Fibroblast of villous mesenchyme (primary cell): Measurements from ENCODE around the gene AVEN. TPM values are rescaled to one million over a fixed set of nuclear protein-coding genes. Genes with fewer than 3 reads are reported as not detected.

Experiments
- DNase-seq: peaks from one replicate; pipeline ENCODE4 v3.0.0-alpha.2; 2010; ENCODE audit warnings: low read depth
- H3K4me3 ChIP-seq: 2 replicates; pipeline ENCODE4 v1.5.1; 2011; ENCODE audit warnings: low read depth, mild to moderate bottlenecking, low read length
- total RNA-seq: library from RNA; depleted of rRNA; stranded (reverse); fragments of >200 nt; gene quantifications from 2 replicates; pipeline ENCODE4 v1.2.3, GENCODE V29; 2012
- TF ChIP-seq, protein P1 (sequence below): IDR thresholded peaks from 2 replicates; pipeline ENCODE4 v1.5.1; 2012; ENCODE audit warnings: low read depth, mild to moderate bottlenecking, low read length; ENCODE audit not compliant: insufficient read depth

Gene AVEN
- total RNA-seq, 1 donor, result 37.1 TPM

DNA sequence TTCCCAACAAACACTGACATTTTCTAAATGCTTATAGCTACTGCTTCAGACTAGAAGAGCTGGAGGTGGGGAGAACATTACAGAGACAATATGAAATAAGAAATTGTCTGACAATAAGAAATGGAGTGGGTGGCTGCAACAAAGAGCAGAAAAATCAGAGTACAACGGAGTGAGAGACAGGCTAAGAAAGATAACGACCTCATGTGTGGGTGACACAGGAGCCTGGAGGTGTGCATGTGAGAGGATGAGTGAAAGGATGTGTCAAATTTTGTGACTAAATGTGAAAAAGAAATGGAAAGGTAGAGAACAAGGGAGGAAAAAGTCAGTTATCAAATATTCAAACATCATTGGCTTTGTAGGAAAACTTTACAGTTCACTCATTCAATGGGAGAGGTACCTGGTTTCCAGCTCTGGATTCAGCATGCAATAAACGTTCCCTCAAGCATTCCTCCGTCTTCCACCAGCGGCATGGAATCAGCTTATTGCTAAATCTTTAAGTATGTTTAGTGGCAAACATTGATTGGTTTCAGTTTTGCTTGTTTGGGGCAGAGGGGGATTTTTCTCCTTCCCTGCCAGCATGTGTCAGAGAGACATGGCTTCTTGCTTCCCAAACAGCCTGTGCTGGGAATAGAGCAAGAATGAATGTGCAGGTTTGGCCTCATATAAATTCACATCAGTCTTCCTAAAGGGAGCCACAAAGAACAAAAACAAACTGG is 174.5 kb downstream of the AVEN start:
- TF ChIP-seq, protein P1, sequence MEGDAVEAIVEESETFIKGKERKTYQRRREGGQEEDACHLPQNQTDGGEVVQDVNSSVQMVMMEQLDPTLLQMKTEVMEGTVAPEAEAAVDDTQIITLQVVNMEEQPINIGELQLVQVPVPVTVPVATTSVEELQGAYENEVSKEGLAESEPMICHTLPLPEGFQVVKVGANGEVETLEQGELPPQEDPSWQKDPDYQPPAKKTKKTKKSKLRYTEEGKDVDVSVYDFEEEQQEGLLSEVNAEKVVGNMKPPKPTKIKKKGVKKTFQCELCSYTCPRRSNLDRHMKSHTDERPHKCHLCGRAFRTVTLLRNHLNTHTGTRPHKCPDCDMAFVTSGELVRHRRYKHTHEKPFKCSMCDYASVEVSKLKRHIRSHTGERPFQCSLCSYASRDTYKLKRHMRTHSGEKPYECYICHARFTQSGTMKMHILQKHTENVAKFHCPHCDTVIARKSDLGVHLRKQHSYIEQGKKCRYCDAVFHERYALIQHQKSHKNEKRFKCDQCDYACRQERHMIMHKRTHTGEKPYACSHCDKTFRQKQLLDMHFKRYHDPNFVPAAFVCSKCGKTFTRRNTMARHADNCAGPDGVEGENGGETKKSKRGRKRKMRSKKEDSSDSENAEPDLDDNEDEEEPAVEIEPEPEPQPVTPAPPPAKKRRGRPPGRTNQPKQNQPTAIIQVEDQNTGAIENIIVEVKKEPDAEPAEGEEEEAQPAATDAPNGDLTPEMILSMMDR, result no peak
- DNase-seq, result peak; percentile 46

DNA sequence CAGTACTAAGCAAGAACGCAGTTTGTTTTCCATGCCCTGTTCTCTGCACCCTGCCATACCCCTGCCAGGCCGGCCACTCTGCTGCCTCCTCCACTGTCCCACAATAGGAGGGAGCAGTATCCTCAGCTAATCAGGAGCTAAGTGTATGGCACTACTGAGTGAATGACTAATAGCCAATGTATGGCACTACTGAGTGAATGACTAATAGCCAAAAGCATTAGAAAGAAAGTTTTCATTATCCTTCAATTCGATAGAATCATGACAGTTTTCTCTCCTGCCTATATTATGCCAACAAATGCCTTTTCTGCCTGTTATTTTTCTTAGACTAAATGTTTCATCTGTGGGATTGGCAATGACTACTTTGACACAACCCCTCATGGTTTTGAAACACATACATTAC is 178.2 kb downstream of the AVEN start:
- TF ChIP-seq, protein P1, result no peak
- peak; percentile 24 for DNase-seq
- H3K4me3 ChIP-seq, result no peak overlapping the region

More for the DNA sequence above, 174.5 kb downstream of the AVEN start:
- no peak overlapping the region for H3K4me3 ChIP-seq

DNA sequence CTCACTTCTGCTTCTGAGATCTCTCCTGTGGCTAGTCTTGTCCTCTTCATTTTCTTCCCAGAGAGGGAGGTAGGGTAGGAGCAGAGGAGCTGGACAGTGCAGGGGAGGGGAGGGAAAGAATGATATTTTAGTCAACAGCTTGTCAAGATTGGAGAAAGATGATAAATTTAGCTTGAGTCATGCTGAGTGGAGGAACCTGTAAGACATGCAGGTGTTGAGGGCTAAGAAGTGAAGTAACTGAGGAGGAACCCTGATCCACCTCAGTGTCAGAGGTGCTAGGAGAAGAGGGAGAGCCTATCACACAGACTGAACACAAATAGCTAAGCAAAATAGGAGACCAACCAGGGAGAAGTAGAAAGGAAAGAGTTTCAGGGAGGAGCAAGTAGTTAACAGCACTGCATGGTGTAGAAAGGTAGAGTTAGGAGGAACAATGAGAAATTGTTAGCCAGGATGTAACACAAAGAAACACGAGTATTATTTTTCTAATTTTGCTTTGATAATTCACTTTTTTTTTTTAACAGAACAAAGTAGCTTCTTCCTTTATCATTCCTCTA is 178.9 kb downstream of the AVEN start:
- no peak for DNase-seq
- H3K4me3 ChIP-seq, result no peak overlapping the region
- TF ChIP-seq, protein P1, result no peak

DNA sequence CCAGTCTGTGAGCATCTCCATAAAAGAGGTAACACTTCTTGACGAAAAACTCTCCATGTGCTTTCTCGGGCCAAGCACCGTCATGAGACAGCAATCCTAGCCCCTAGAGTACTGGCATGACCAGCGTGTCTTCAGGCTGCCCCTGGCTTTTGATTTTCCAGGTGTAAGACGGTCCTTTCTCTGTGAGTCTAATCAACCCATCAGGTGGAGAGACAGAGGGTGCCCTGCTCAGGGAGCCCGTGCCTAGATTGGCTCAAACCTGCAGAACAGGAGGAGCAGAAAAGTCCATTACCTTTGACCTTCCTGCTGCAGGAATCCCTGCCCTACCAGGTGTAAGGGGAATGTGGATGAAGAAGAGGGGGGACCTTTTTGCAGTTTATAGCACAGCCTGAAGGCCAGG is 180.2 kb downstream of the AVEN start:
- TF ChIP-seq, protein P1, result no peak
- no peak overlapping the region for H3K4me3 ChIP-seq
- no peak for DNase-seq

DNA sequence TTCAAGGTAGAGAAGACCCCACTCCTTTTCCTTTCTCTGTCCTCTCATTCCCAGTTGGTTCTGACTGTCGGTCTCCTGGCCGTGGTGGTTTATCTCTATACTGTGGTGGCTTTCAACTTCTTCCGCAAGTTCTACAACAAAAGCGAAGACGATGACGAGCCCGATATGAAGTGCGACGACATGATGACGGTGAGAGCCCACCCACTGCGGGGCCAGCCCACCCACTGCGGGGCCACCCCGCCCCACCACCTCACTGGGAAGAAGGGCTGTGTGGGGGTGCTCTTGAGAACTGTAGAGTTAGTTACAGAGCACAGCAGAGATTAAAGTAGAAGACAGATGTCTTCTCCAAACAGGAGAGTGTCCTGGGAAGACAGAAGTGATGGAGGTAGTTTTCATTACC is 181.3 kb downstream of the AVEN start:
- no peak for DNase-seq
- TF ChIP-seq, protein P1, result no peak
- no peak overlapping the region for H3K4me3 ChIP-seq

DNA sequence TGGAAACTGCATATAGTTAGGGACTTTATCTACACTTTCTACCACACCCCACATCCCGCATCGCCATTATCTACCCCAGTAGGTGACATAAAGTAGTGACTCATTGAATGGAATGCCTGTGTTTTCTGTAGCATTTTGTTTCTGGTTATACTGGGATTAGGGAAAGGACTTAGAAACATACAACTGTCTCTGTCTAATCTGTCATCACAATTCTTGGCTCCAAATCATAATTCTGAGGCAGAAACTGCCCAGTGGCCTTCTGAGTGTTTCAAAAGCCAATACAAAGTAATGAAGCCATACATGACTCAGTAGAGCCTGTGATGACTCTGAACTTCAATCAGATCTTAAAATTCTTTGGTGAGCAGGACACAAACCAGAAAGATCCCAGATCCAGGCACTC is 186.4 kb downstream of the AVEN start:
- H3K4me3 ChIP-seq, result no peak overlapping the region
- TF ChIP-seq, protein P1, result no peak
- DNase-seq, result peak; percentile 76
